H9 (cell line): ENCODE measurements around the gene MN1. TPM values are rescaled to one million over a fixed set of nuclear protein-coding genes. Genes with fewer than 3 reads are reported as not detected.
A peak's percentile ranks its signal among the peaks of the same experiment; 100 is the strongest.

Source experiments
- DNase-seq: peaks from one replicate; pipeline ENCODE4 v3.0.0-alpha.2; 2017
- H2AFZ ChIP-seq: one replicate; pipeline ENCODE4 v1.6.1; 2013; ENCODE audit warnings: mild to moderate bottlenecking, low read length, control low read depth, moderate library complexity
- H2AK5ac ChIP-seq: 2 replicates; pipeline ENCODE4 v1.6.1; 2013; ENCODE audit warnings: low read length, control low read depth, mixed read lengths; ENCODE audit not compliant: insufficient read length
- H2BK120ac ChIP-seq: one replicate; pipeline ENCODE4 v1.6.1; 2013; ENCODE audit warnings: low read depth, mild to moderate bottlenecking, low read length, control low read depth, inconsistent platforms; ENCODE audit not compliant: poor library complexity, severe bottlenecking
- H2BK12ac ChIP-seq: 2 replicates; pipeline ENCODE4 v1.6.1; 2013; ENCODE audit warnings: low read length, control low read depth, mixed read lengths, low read depth; ENCODE audit not compliant: insufficient read length
- H2BK15ac ChIP-seq: 2 replicates; pipeline ENCODE4 v1.6.1; 2013; ENCODE audit warnings: low read depth, low read length, control low read depth
- H2BK20ac ChIP-seq: one replicate; pipeline ENCODE4 v1.6.1; 2013; ENCODE audit warnings: low read depth, mild to moderate bottlenecking, low read length, control low read depth, inconsistent platforms; ENCODE audit not compliant: poor library complexity, severe bottlenecking
- H2BK5ac ChIP-seq: 2 replicates; pipeline ENCODE4 v1.6.1; 2013; ENCODE audit warnings: low read length, control low read depth, mixed read lengths; ENCODE audit not compliant: insufficient read length
- H3K14ac ChIP-seq: 2 replicates; pipeline ENCODE4 v1.6.1; 2013; ENCODE audit warnings: low read length, control low read depth; ENCODE audit not compliant: insufficient read depth
- H3K18ac ChIP-seq: 2 replicates; pipeline ENCODE4 v1.6.1; 2013; ENCODE audit warnings: low read depth, mild to moderate bottlenecking, mixed read lengths, low read length, control low read depth; ENCODE audit not compliant: insufficient read length
- H3K23ac ChIP-seq: 2 replicates; pipeline ENCODE4 v1.6.1; 2013; ENCODE audit warnings: low read length, control low read depth, mixed read lengths, low read depth; ENCODE audit not compliant: insufficient read length
- H3K23me2 ChIP-seq: 2 replicates; pipeline ENCODE4 v1.6.1; 2013; ENCODE audit warnings: low read depth, mild to moderate bottlenecking, mixed read lengths, low read length, control low read depth; ENCODE audit not compliant: insufficient read length, poor library complexity, severe bottlenecking
- H3K27ac ChIP-seq: 2 replicates; pipeline ENCODE4 v1.5.1; 2013; ENCODE audit warnings: low read length, control low read depth, mixed read lengths, low read depth; ENCODE audit not compliant: insufficient read length
- H3K27me3 ChIP-seq: 2 replicates; pipeline ENCODE4 v1.6.1; 2013; ENCODE audit warnings: low read length, control low read depth, inconsistent platforms; ENCODE audit not compliant: insufficient read depth
- H3K4ac ChIP-seq: 2 replicates; pipeline ENCODE4 v1.6.1; 2013; ENCODE audit warnings: low read depth, mild to moderate bottlenecking, control low read depth, inconsistent platforms, low read length, moderate library complexity
- H3K4me1 ChIP-seq: 2 replicates; pipeline ENCODE4 v1.6.1; 2013; ENCODE audit warnings: low read length, control low read depth, inconsistent platforms; ENCODE audit not compliant: insufficient read depth
- H3K4me2 ChIP-seq: 2 replicates; pipeline ENCODE4 v1.6.1; 2013; ENCODE audit warnings: low read length, control low read depth, mixed read lengths; ENCODE audit not compliant: insufficient read length, insufficient read depth
- H3K56ac ChIP-seq: 2 replicates; pipeline ENCODE4 v1.6.1; 2013; ENCODE audit warnings: low read depth, mild to moderate bottlenecking, mixed read lengths, low read length, control low read depth; ENCODE audit not compliant: insufficient read length
- H3K79me1 ChIP-seq: 2 replicates; pipeline ENCODE4 v1.6.1; 2013; ENCODE audit warnings: low read depth, mild to moderate bottlenecking, moderate library complexity, low read length, control low read depth, inconsistent platforms; ENCODE audit not compliant: insufficient read depth, poor library complexity, severe bottlenecking
- H3K79me2 ChIP-seq: 2 replicates; pipeline ENCODE4 v1.6.1; 2013; ENCODE audit warnings: low read length, control low read depth, inconsistent platforms; ENCODE audit not compliant: insufficient read depth
- H3K9ac ChIP-seq: 2 replicates; pipeline ENCODE4 v1.6.1; 2013; ENCODE audit warnings: low read length, control low read depth, mixed read lengths; ENCODE audit not compliant: insufficient read length; ENCODE audit errors: extremely low read depth
- H3K9me3 ChIP-seq: one replicate; pipeline ENCODE4 v1.6.1; 2013; ENCODE audit warnings: low read depth, low read length, inconsistent platforms; ENCODE audit not compliant: control insufficient read depth
- H3T11ph ChIP-seq: one replicate; pipeline ENCODE4 v1.6.1; 2013; ENCODE audit warnings: mild to moderate bottlenecking, low read length, control low read depth, inconsistent platforms
- H4K20me1 ChIP-seq: one replicate; pipeline ENCODE4 v1.6.1; 2013; ENCODE audit not compliant: control insufficient read depth, insufficient read length, insufficient read depth
- H4K5ac ChIP-seq: 2 replicates; pipeline ENCODE4 v1.6.1; 2013; ENCODE audit warnings: low read depth, mild to moderate bottlenecking, mixed read lengths, low read length, control low read depth; ENCODE audit not compliant: insufficient read length
- H4K8ac ChIP-seq: replicated peaks from 2 replicates; pipeline ENCODE4 v1.6.1; 2013; ENCODE audit warnings: low read length, control low read depth, mixed read lengths, low read depth; ENCODE audit not compliant: insufficient read length
- H4K91ac ChIP-seq: 2 replicates; pipeline ENCODE4 v1.6.1; 2013; ENCODE audit warnings: low read depth, mild to moderate bottlenecking, moderate library complexity, mixed read lengths, low read length, control low read depth; ENCODE audit not compliant: insufficient read length
- H3K27ac Mint-ChIP-seq, 3 experiments: 2 replicates in 2 of 3; 3 replicates in 1 of 3; pipeline ENCODE4 v1.8.0; 2020 to 2021; ENCODE audit warnings: mixed read lengths in 3 of 3, mild to moderate bottlenecking in 1 of 3, moderate library complexity in 1 of 3
- H3K27me3 Mint-ChIP-seq: 2 replicates; pipeline ENCODE4 v1.8.0; 2021; ENCODE audit warnings: low read depth, mild to moderate bottlenecking, moderate library complexity, mixed read lengths
- H3K36me3 Mint-ChIP-seq, 3 experiments: 2 replicates in 2 of 3; 3 replicates in 1 of 3; pipeline ENCODE4 v1.8.0; 2020 to 2021; ENCODE audit warnings: low read depth in 3 of 3, mixed read lengths in 3 of 3; ENCODE audit not compliant: insufficient read depth in 1 of 3
- H3K4me1 Mint-ChIP-seq, 2 experiments: 2 replicates each; pipeline ENCODE4 v1.8.0; 2020; ENCODE audit warnings: mixed read lengths in 2 of 2
- H3K4me3 Mint-ChIP-seq, 2 experiments: 2 replicates in 1 of 2; 3 replicates in 1 of 2; pipeline ENCODE4 v1.8.0; 2020 to 2021; ENCODE audit warnings: mild to moderate bottlenecking in 2 of 2, mixed read lengths in 2 of 2, moderate library complexity in 1 of 2
- H3K9me3 Mint-ChIP-seq, 2 experiments: 2 replicates in 1 of 2; 3 replicates in 1 of 2; pipeline ENCODE4 v1.8.0; 2020; ENCODE audit warnings: mild to moderate bottlenecking in 2 of 2, mixed read lengths in 2 of 2, moderate library complexity in 1 of 2
- CTCF ChIP-seq: fragments of 200-600 bp; sonication (generic); conservative IDR thresholded peaks from 3 replicates; pipeline ENCODE4 v1.8.0; 2021; ENCODE audit warnings: antibody characterized with exemption, mild to moderate bottlenecking
- WGBS: extraction: QIAGEN DNeasy Blood & Tissue Kit; methylation state at CpG from one replicate; pipeline ENCODE4 v1.1.7; 2013; ENCODE audit warnings: missing lambda C conversion rate, low lambda C conversion rate, mixed read lengths; ENCODE audit not compliant: insufficient read length; ENCODE audit errors: extremely low coverage; 5-methylcytosine and 5-hydroxymethylcytosine counted together
- total RNA-seq: library from RNA; stranded (reverse); gene quantifications from 2 replicates; pipeline ENCODE4 v1.2.1, GENCODE V29; 2021

MN1 gene
- total RNA-seq, 1 experiment from 2014 or later: 2.8 TPM

- no peak overlapping the region for H2BK20ac ChIP-seq
- no peak overlapping the region for H2BK12ac ChIP-seq
- H3K14ac ChIP-seq: no peak overlapping the region
- H3K4me3 Mint-ChIP-seq: 0 out of 5 replicates have a peak overlapping the region, but pooled peaks of 1 of the 2 experiments have one; percentile 22
- no peak overlapping the region for H3K4ac ChIP-seq
- no peaks in the 10 kb centered on the region for H3K27me3 ChIP-seq
- H4K91ac ChIP-seq: no peak overlapping the region
- H2AFZ ChIP-seq: no peak overlapping the region
- no peak overlapping the region for H3T11ph ChIP-seq
- H3K27ac ChIP-seq: no peak overlapping the region
- H3K36me3 Mint-ChIP-seq: peaks cover 0 to 8% (median 6%) of the 10 kb centered on the region in 3 experiments; a peak in 6 of 7 replicates
- peaks cover 12% of the 10 kb centered on the region; the same call in 1 of the 2 replicates for H3K4me1 ChIP-seq
- no peak overlapping the region for H2BK5ac ChIP-seq
- H4K8ac ChIP-seq: no peak overlapping the region
- H2BK120ac ChIP-seq: no peak overlapping the region
- no peaks in the 10 kb centered on the region for H3K23me2 ChIP-seq
- H2AK5ac ChIP-seq: no peak overlapping the region
- no peak overlapping the region for H4K5ac ChIP-seq
- H3K27me3 Mint-ChIP-seq: peaks cover 10% of the 10 kb centered on the region
- H3K9me3 Mint-ChIP-seq: peaks cover 0 to 6% of the 10 kb centered on the region in 2 experiments; a peak in 3 of 5 replicates
- no peak overlapping the region for H2BK15ac ChIP-seq
- H3K56ac ChIP-seq: no peak overlapping the region
- no peaks in the 10 kb centered on the region for H4K20me1 ChIP-seq
- H3K27ac Mint-ChIP-seq: peak overlapping the region; percentile 28 to 86 (median 28); a peak in 5 of 7 replicates
- no peak for DNase-seq
- no peaks in the 10 kb centered on the region for H3K79me2 ChIP-seq
- no peak overlapping the region for H3K9ac ChIP-seq
- H3K9me3 ChIP-seq: no peaks in the 10 kb centered on the region
- peaks cover 43 to 53% of the 10 kb centered on the region in 2 experiments for H3K4me1 Mint-ChIP-seq
- H3K23ac ChIP-seq: no peak overlapping the region
- no peak for TF ChIP-seq CTCF
- no CpG with 5 or more reads among the region's 13 CpGs for WGBS
- H3K79me1 ChIP-seq: no peaks in the 10 kb centered on the region
- peak overlapping the region; percentile 12 for H3K18ac ChIP-seq
- no peak overlapping the region for H3K4me2 ChIP-seq
Observed at GRCh38 chr22:27783436-27784119, 18.0 kb downstream of the MN1 start.
